ENCODE measurements around the gene RNF213. TPM values are rescaled to one million over a fixed set of nuclear protein-coding genes. Genes with fewer than 3 reads are reported as not detected.
A peak's percentile ranks its signal among the peaks of the same experiment; 100 is the strongest.

Gene RNF213
- total RNA-seq, 1 experiment from 2014 or later: 44.5 TPM

DNA sequence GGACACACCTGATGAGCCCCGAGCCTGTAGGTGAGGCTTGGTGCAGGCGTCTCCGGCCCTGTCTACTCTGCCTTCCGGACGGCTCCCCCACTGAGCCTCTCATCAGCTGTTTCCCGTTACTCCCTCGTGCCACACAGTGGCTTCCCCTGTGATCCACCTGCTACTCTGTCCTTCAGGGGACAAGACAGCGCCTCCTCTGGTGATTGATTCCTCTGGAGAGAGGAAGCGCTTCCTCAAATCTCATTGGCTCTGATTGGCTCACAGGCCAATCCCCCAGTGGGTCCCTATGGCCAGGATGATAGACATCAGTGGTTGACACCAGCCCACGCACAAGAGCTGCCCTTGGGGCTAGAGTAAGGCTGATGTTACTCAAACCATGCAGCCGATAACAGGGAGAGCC, 24.0 kb downstream of the RNF213 start:
- Histone ChIP-seq H3K9me3 (ENCODE audit: control insufficient read depth in 1 of 2, insufficient read depth in 1 of 2, low read depth in 1 of 2, low read length in 2 of 2) (no peaks in the 10 kb centered on the region), H3K4me3 (replicated peaks in 1 of 2; ENCODE audit: low read depth in 1 of 2, low read length in 2 of 2) (no peak overlapping the region), H3K27ac (ENCODE audit: low read depth, low read length) (no peak overlapping the region), H3K9ac (ENCODE audit: low read length) (no peak overlapping the region), H3K36me3 (ENCODE audit: control insufficient read depth in 1 of 2, insufficient read depth in 2 of 2, low read length in 2 of 2) (peaks cover 0 to 4% of the 10 kb centered on the region in 2 experiments; a peak in 1 of 4 replicates), H3K9me2 (ENCODE audit: insufficient read depth) (no peaks in the 10 kb centered on the region), H3K4me2 (ENCODE audit: low read length) (no peak overlapping the region), H3K27me3 (ENCODE audit: insufficient read depth, low read length) (no peaks in the 10 kb centered on the region), H3K79me2 (ENCODE audit: insufficient read depth, low read length) (no peaks in the 10 kb centered on the region), H3K4me1 (ENCODE audit: control insufficient read depth in 1 of 2, insufficient read depth in 2 of 2, low read length in 2 of 2) (no peaks in the 10 kb centered on the region), H4K20me1 (ENCODE audit: insufficient read depth) (peaks cover 4% of the 10 kb centered on the region; the same call in 1 of the 2 replicates), H2AFZ (ENCODE audit: low read depth, low read length, poor library complexity, severe bottlenecking) (no peak overlapping the region)
- intact Hi-C loops (cut with micrococcal nuclease): no loop called here
- no peak for TF ChIP-seq POLR2A (IDR thresholded peaks at IDR 0.05; ENCODE audit: borderline replicate concordance, extremely low read depth, insufficient read depth, insufficient read length)
- TF ChIP-seq, protein P1, sequence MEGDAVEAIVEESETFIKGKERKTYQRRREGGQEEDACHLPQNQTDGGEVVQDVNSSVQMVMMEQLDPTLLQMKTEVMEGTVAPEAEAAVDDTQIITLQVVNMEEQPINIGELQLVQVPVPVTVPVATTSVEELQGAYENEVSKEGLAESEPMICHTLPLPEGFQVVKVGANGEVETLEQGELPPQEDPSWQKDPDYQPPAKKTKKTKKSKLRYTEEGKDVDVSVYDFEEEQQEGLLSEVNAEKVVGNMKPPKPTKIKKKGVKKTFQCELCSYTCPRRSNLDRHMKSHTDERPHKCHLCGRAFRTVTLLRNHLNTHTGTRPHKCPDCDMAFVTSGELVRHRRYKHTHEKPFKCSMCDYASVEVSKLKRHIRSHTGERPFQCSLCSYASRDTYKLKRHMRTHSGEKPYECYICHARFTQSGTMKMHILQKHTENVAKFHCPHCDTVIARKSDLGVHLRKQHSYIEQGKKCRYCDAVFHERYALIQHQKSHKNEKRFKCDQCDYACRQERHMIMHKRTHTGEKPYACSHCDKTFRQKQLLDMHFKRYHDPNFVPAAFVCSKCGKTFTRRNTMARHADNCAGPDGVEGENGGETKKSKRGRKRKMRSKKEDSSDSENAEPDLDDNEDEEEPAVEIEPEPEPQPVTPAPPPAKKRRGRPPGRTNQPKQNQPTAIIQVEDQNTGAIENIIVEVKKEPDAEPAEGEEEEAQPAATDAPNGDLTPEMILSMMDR (IDR thresholded peaks at IDR 0.05 in 2 of 3, conservative IDR thresholded peaks at IDR 0.05 in 1 of 3; ENCODE audit: borderline replicate concordance in 1 of 3, insufficient read depth in 1 of 3, low read depth in 2 of 3, low read length in 2 of 3): peak; percentile 6 to 44 (median 43); a peak in 4 of 6 replicates
- ChIA-PET RAD21 (ENCODE audit: low non-redundant PET in 1 of 2, low total read pairs in 2 of 2, uncharacterized antibody in 2 of 2, unreplicated experiment in 2 of 2) (no interaction called here), CTCF (interaction anchor here (0.6 to 0.9 kb wide), 2 partner anchors 11 to 20 kb away, joined by 3 read pairs; no protein-coding TSS in a partner anchor), POLR2A (no interaction called here)
- peak; percentile 73 for ATAC-seq
- BruUV-seq (replicated peaks): no TSS peak
- DNase-seq (ENCODE audit: low read depth, low spot score): no peak

- DNase-seq (ENCODE audit: low read depth, low spot score) (no peak), ATAC-seq (no peak)
- Histone ChIP-seq H3K9me2 (ENCODE audit: insufficient read depth) (no peaks in the 10 kb centered on the region), H4K20me1 (ENCODE audit: insufficient read depth) (peaks cover 4% of the 10 kb centered on the region; the same call in 1 of the 2 replicates), H3K4me3 (replicated peaks in 1 of 2; ENCODE audit: low read depth in 1 of 2, low read length in 2 of 2) (no peak overlapping the region), H3K36me3 (ENCODE audit: control insufficient read depth in 1 of 2, insufficient read depth in 2 of 2, low read length in 2 of 2) (peaks cover 0 to 7% of the 10 kb centered on the region in 2 experiments; a peak in 1 of 4 replicates), H3K27ac (ENCODE audit: low read depth, low read length) (no peak overlapping the region), H3K4me1 (ENCODE audit: control insufficient read depth in 1 of 2, insufficient read depth in 2 of 2, low read length in 2 of 2) (no peaks in the 10 kb centered on the region), H3K27me3 (ENCODE audit: insufficient read depth, low read length) (no peaks in the 10 kb centered on the region), H3K9me3 (ENCODE audit: control insufficient read depth in 1 of 2, insufficient read depth in 1 of 2, low read depth in 1 of 2, low read length in 2 of 2) (no peaks in the 10 kb centered on the region), H2AFZ (ENCODE audit: low read depth, low read length, poor library complexity, severe bottlenecking) (no peak overlapping the region), H3K79me2 (ENCODE audit: insufficient read depth, low read length) (no peaks in the 10 kb centered on the region), H3K4me2 (ENCODE audit: low read length) (no peak overlapping the region), H3K9ac (ENCODE audit: low read length) (no peak overlapping the region)
- ChIA-PET POLR2A (no interaction called here), RAD21 (ENCODE audit: low non-redundant PET in 1 of 2, low total read pairs in 2 of 2, uncharacterized antibody in 2 of 2, unreplicated experiment in 2 of 2) (no interaction called here), CTCF (no interaction called here)
- BruUV-seq (replicated peaks): no TSS peak
- intact Hi-C loops (cut with micrococcal nuclease): no loop called here
- TF ChIP-seq FOSL1 (IDR thresholded peaks at IDR 0.05; ENCODE audit: low read depth) (no peak), TCF7L2 (IDR thresholded peaks at IDR 0.05; ENCODE audit: borderline replicate concordance, extremely low read depth, insufficient read depth, insufficient read length) (no peak), RAD21 (IDR thresholded peaks at IDR 0.05; ENCODE audit: low read depth) (no peak), EZH2phosphoT487 (IDR thresholded peaks at IDR 0.05; ENCODE audit: borderline replicate concordance) (no peak), POLR2AphosphoS5 (IDR thresholded peaks at IDR 0.05; ENCODE audit: low read depth, low read length) (no peak), YY1 (IDR thresholded peaks at IDR 0.05; ENCODE audit: extremely low read depth, insufficient replicate concordance, low read depth, low read length) (no peak), ZNF274 (IDR thresholded peaks at IDR 0.05; ENCODE audit: low read depth, low read length) (no peak)
- TF ChIP-seq, protein P2, sequence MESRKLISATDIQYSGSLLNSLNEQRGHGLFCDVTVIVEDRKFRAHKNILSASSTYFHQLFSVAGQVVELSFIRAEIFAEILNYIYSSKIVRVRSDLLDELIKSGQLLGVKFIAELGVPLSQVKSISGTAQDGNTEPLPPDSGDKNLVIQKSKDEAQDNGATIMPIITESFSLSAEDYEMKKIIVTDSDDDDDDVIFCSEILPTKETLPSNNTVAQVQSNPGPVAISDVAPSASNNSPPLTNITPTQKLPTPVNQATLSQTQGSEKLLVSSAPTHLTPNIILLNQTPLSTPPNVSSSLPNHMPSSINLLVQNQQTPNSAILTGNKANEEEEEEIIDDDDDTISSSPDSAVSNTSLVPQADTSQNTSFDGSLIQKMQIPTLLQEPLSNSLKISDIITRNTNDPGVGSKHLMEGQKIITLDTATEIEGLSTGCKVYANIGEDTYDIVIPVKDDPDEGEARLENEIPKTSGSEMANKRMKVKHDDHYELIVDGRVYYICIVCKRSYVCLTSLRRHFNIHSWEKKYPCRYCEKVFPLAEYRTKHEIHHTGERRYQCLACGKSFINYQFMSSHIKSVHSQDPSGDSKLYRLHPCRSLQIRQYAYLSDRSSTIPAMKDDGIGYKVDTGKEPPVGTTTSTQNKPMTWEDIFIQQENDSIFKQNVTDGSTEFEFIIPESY (IDR thresholded peaks at IDR 0.05; ENCODE audit: extremely low read depth, insufficient replicate concordance, low read length): no peak
Measured at GRCh38 chr17:80285237-80285920, 24.7 kb downstream of the RNF213 start.
